ENCODE results near the gene CDKN2B.

CDKN2B gene

GRCh38 chr9:22029231-22029630 is 20.1 kb upstream of the CDKN2B start:
- Histone ChIP-seq H2AFZ (ENCODE audit: low read length) (no peak overlapping the region), H3K4me2 (ENCODE audit: low read depth, low read length, poor library complexity, severe bottlenecking) (no peak overlapping the region), H3K36me3 (ENCODE audit: insufficient read depth, low read length) (peaks cover 6% of the 10 kb centered on the region; the same call in 1 of the 2 replicates), H3K27me3 (ENCODE audit: insufficient read depth, low read length, poor library complexity, severe bottlenecking) (no peaks in the 10 kb centered on the region), H3K9me3 (ENCODE audit: insufficient read depth, low read depth, low read length) (no peaks in the 10 kb centered on the region), H3F3A (ENCODE audit: low read depth) (no peaks in the 10 kb centered on the region), H3K9ac (ENCODE audit: low read depth, low read length, poor library complexity, severe bottlenecking) (no peak overlapping the region), H3K79me2 (ENCODE audit: insufficient read depth, low read length) (peaks cover 20% of the 10 kb centered on the region; the same call in 1 of the 2 replicates), H4K20me1 (ENCODE audit: insufficient read depth, low read length, poor library complexity, severe bottlenecking) (no peaks in the 10 kb centered on the region), H3K9me2 (replicated peaks; ENCODE audit: low read depth, low read length) (no peaks in the 10 kb centered on the region), H3K4me3 (ENCODE audit: low read length, poor library complexity, severe bottlenecking) (no peak overlapping the region), H3K4me1 (ENCODE audit: insufficient read depth, low read length, poor library complexity, severe bottlenecking) (peaks cover 12% of the 10 kb centered on the region)
- TF ChIP-seq EZH2phosphoT487 (IDR thresholded peaks at IDR 0.05; ENCODE audit: borderline replicate concordance) (no peak), CTCF (conservative IDR thresholded peaks at IDR 0.05; ENCODE audit: low read length) (no peak)

- H3K9me2 ChIP-seq (replicated peaks; ENCODE audit: low read depth, low read length) = no peaks in the 10 kb centered on the region
- no peaks in the 10 kb centered on the region for H3K27me3 ChIP-seq (ENCODE audit: insufficient read depth, low read length, poor library complexity, severe bottlenecking)
- H3K4me1 ChIP-seq (ENCODE audit: insufficient read depth, low read length, poor library complexity, severe bottlenecking) = peaks cover 5% of the 10 kb centered on the region
- no peak overlapping the region for H3K9ac ChIP-seq (ENCODE audit: low read depth, low read length, poor library complexity, severe bottlenecking)
- H4K20me1 ChIP-seq (ENCODE audit: insufficient read depth, low read length, poor library complexity, severe bottlenecking) = no peaks in the 10 kb centered on the region
- TF ChIP-seq EZH2phosphoT487 (IDR thresholded peaks at IDR 0.05; ENCODE audit: borderline replicate concordance) (no peak), CTCF (conservative IDR thresholded peaks at IDR 0.05; ENCODE audit: low read length) (no peak)
- H3K4me3 ChIP-seq (ENCODE audit: low read length, poor library complexity, severe bottlenecking) = no peak overlapping the region
- H3K36me3 ChIP-seq (ENCODE audit: insufficient read depth, low read length) = peaks cover 6% of the 10 kb centered on the region; the same call in 1 of the 2 replicates
- no peaks in the 10 kb centered on the region for H3F3A ChIP-seq (ENCODE audit: low read depth)
- no peaks in the 10 kb centered on the region for H3K9me3 ChIP-seq (ENCODE audit: insufficient read depth, low read depth, low read length)
- no peak overlapping the region for H2AFZ ChIP-seq (ENCODE audit: low read length)
- peaks cover 29% of the 10 kb centered on the region; the same call in 1 of the 2 replicates for H3K79me2 ChIP-seq (ENCODE audit: insufficient read depth, low read length)
- H3K4me2 ChIP-seq (ENCODE audit: low read depth, low read length, poor library complexity, severe bottlenecking) = no peak overlapping the region
These were observed 19.3 kb upstream of the CDKN2B start for GRCh38 chr9:22028394-22028793.

GRCh38 chr9:22026696-22027095 is 17.6 kb upstream of the CDKN2B start:
- Histone ChIP-seq H3K79me2 (ENCODE audit: insufficient read depth, low read length) (peaks cover 36% of the 10 kb centered on the region; the same call in 1 of the 2 replicates), H3F3A (ENCODE audit: low read depth) (no peaks in the 10 kb centered on the region), H3K4me3 (ENCODE audit: low read length, poor library complexity, severe bottlenecking) (no peak overlapping the region), H3K9ac (ENCODE audit: low read depth, low read length, poor library complexity, severe bottlenecking) (no peak overlapping the region), H4K20me1 (ENCODE audit: insufficient read depth, low read length, poor library complexity, severe bottlenecking) (no peaks in the 10 kb centered on the region), H3K4me1 (ENCODE audit: insufficient read depth, low read length, poor library complexity, severe bottlenecking) (peaks cover 5% of the 10 kb centered on the region), H2AFZ (ENCODE audit: low read length) (no peak overlapping the region), H3K9me2 (replicated peaks; ENCODE audit: low read depth, low read length) (no peaks in the 10 kb centered on the region), H3K36me3 (ENCODE audit: insufficient read depth, low read length) (no peaks in the 10 kb centered on the region), H3K9me3 (ENCODE audit: insufficient read depth, low read depth, low read length) (no peaks in the 10 kb centered on the region), H3K4me2 (ENCODE audit: low read depth, low read length, poor library complexity, severe bottlenecking) (no peak overlapping the region), H3K27me3 (ENCODE audit: insufficient read depth, low read length, poor library complexity, severe bottlenecking) (no peaks in the 10 kb centered on the region)
- no peak for TF ChIP-seq CTCF (conservative IDR thresholded peaks at IDR 0.05; ENCODE audit: low read length)
- no peak for TF ChIP-seq EZH2phosphoT487 (IDR thresholded peaks at IDR 0.05; ENCODE audit: borderline replicate concordance)

Data from Loucy (cell line).